CD8-positive, alpha-beta memory T cell (primary cell): ENCODE data around the gene AZU1. TPM values are rescaled to one million over a fixed set of nuclear protein-coding genes. Genes with fewer than 3 reads are reported as not detected.

ENCODE experiments used
- CTCF ChIA-PET: fragments of 350-600 bp; sonication (Branson Sonifier 250); formaldehyde crosslinking; loops from one replicate; lab custom pipeline; 2021; ENCODE audit warnings: antibody characterized with exemption; lab: Charles Lee
- POLR2A ChIA-PET: fragments of 350-600 bp; sonication (Branson Sonifier 250); formaldehyde crosslinking; loops from one replicate; lab custom pipeline; 2021; ENCODE audit warnings: antibody characterized with exemption; lab: Charles Lee
- DNase-seq, 5 donors: peaks; one replicate each; pipeline versions ENCODE4 v3.0.0 to v3.0.0-alpha.2; 2020 to 2022; ENCODE audit warnings: mixed read lengths in 1 of 5
- H3K27ac ChIP-seq: one replicate; pipeline ENCODE4 v1.7.0; 2013; ENCODE audit warnings: low read depth, mild to moderate bottlenecking, low read length, moderate library complexity
- H3K27me3 ChIP-seq: 2 replicates; pipeline ENCODE4 v1.7.0; 2013; ENCODE audit warnings: low read length, mild to moderate bottlenecking; ENCODE audit not compliant: insufficient read depth, poor library complexity, severe bottlenecking
- H3K36me3 ChIP-seq: 2 replicates; pipeline ENCODE4 v1.7.0; 2013; ENCODE audit warnings: mild to moderate bottlenecking, low read length, moderate library complexity; ENCODE audit not compliant: insufficient read depth
- H3K4me1 ChIP-seq: 2 replicates; pipeline ENCODE4 v1.7.0; 2013; ENCODE audit warnings: mild to moderate bottlenecking, low read length, moderate library complexity; ENCODE audit not compliant: insufficient read depth
- H3K4me3 ChIP-seq: 2 replicates; pipeline ENCODE4 v1.7.0; 2013; ENCODE audit warnings: mild to moderate bottlenecking, low read length
- H3K9me3 ChIP-seq: 2 replicates; pipeline ENCODE4 v1.7.0; 2013; ENCODE audit warnings: mild to moderate bottlenecking, low read length
- H3K27ac Mint-ChIP-seq, 8 donors: one replicate each; pipeline ENCODE4 v1.8.0; 2020 to 2021; ENCODE audit warnings: mixed read lengths in 8 of 8, mild to moderate bottlenecking in 6 of 8, inconsistent platforms in 3 of 8, moderate library complexity in 3 of 8
- H3K27me3 Mint-ChIP-seq, 2 donors: one replicate each; pipeline ENCODE4 v1.8.0; 2020 to 2021; ENCODE audit warnings: mixed read lengths in 2 of 2, mild to moderate bottlenecking in 1 of 2, moderate library complexity in 1 of 2
- H3K36me3 Mint-ChIP-seq, 3 donors: one replicate each; pipeline ENCODE4 v1.8.0; 2020 to 2021; ENCODE audit warnings: mixed read lengths in 3 of 3, inconsistent platforms in 1 of 3, mild to moderate bottlenecking in 1 of 3
- H3K4me1 Mint-ChIP-seq, 3 donors: one replicate each; pipeline ENCODE4 v1.8.0; 2020 to 2021; ENCODE audit warnings: mixed read lengths in 3 of 3, inconsistent platforms in 1 of 3, mild to moderate bottlenecking in 1 of 3
- H3K4me3 Mint-ChIP-seq, 7 donors: one replicate each; pipeline ENCODE4 v1.8.0; 2020 to 2021; ENCODE audit warnings: mixed read lengths in 7 of 7, mild to moderate bottlenecking in 6 of 7, moderate library complexity in 4 of 7, inconsistent platforms in 2 of 7
- H3K9me3 Mint-ChIP-seq, 5 donors: one replicate each; pipeline ENCODE4 v1.8.0; 2020 to 2022; ENCODE audit warnings: mixed read lengths in 5 of 5, mild to moderate bottlenecking in 3 of 5, moderate library complexity in 2 of 5, inconsistent platforms in 1 of 5
- polyA plus RNA-seq: library from polyadenylated mRNA; unstranded; fragments of 300-500 nt; fragmentation: Illumina TruSeq; gene quantifications from one replicate; pipeline ENCODE4 v1.2.3, GENCODE V29; 2021
- total RNA-seq, 2 experiments: library from RNA; stranded (reverse); gene quantifications; one replicate each; pipeline ENCODE4 v1.2.3, GENCODE V29; 2021

Gene AZU1
- total and polyA plus RNA-seq, 3 experiments from 2014 or later, result not detected

DNA sequence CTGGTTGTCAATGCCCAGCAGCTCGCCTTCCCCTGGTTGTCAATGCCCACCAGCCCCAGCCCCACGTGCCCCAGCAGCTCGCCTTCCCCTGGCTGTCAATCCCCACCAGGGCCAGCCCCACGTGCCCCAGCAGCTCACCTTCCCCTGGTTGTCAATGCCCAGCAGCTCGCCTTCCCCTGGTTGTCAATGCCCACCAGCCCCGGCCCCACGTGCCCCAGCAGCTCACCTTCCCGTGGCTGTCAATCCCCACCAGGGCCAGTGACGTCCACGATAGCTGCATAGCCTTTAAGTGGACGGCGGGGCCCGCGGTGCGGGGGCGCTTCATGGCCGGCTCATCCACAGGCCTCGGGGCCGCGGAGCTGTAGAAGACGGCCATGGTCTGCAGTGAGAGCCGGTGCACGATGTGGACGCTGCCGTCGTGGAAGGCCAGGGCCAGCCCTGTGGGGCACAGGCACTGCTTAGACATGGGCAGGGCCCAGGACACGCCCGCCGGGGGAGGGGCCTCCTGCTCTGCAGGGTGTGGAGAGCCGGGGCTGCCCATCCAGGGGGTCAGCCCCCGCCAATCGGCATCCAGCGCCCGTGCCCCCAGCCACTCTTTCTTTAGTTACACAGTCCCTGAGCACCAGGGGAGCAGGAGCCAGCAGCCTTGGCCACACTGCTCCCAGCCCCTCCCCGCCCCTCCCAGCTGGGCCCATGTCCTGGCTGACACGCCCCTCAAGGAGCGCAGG lies 52.2 kb downstream of the AZU1 start:
- POLR2A ChIA-PET, result interaction anchor here (0.6 to 1.5 kb wide), 4 partner anchors 8 to 337 kb away, joined by 3 to 7 read pairs (median 4); no protein-coding TSS in a partner anchor
- H3K4me3 ChIP-seq, result no peak overlapping the region
- H3K27me3 Mint-ChIP-seq, result no peaks in the 10 kb centered on the region
- CTCF ChIA-PET, result interaction anchor here (0.7 to 2.0 kb wide), 6 partner anchors 13 to 117 kb away, joined by 3 to 6 read pairs (median 3); partner anchors contain the start of genes MED16 and RNU6-9
- no peaks in the 10 kb centered on the region for H3K4me1 ChIP-seq
- peaks cover 0 to 4% (median 2%) of the 10 kb centered on the region in 3 donors for H3K4me1 Mint-ChIP-seq
- no peaks in the 10 kb centered on the region for H3K36me3 ChIP-seq
- no peak overlapping the region for H3K27ac ChIP-seq
- no peaks in the 10 kb centered on the region for H3K27me3 ChIP-seq
- DNase-seq, result no peak
- no peak overlapping the region for H3K27ac Mint-ChIP-seq
- no peak overlapping the region for H3K4me3 Mint-ChIP-seq
- H3K9me3 Mint-ChIP-seq, result no peaks in the 10 kb centered on the region
- no peaks in the 10 kb centered on the region for H3K9me3 ChIP-seq
- peaks cover 0 to 51% (median 0%) of the 10 kb centered on the region in 3 donors for H3K36me3 Mint-ChIP-seq

Other genes starting within 250 kb of the AZU1 start
- under 1 TPM; 0.42 to 0.48 TPM for gene HCN2, start 238.0 kb upstream of the AZU1 start, total RNA-seq
- not detected for gene HCN2, start 238.0 kb upstream of the AZU1 start, polyA plus RNA-seq
- 10 to 100 TPM; 75.2 to 77.3 TPM for gene POLRMT, start 194.3 kb upstream of the AZU1 start, total RNA-seq
- 58.8 TPM for gene POLRMT, start 194.3 kb upstream of the AZU1 start, polyA plus RNA-seq
- gene FGF22, start 188.0 kb upstream of the AZU1 start, total RNA-seq, result under 1 TPM; 0.20 to 0.22 TPM
- not detected for gene FGF22, start 188.0 kb upstream of the AZU1 start, polyA plus RNA-seq
- 10 to 100 TPM; 89.6 to 95.5 TPM for gene RNF126, start 164.6 kb upstream of the AZU1 start, total RNA-seq
- gene RNF126, start 164.6 kb upstream of the AZU1 start, polyA plus RNA-seq, result 100.0 TPM
- gene FSTL3, start 151.4 kb upstream of the AZU1 start, total RNA-seq, result 1 to 10 TPM; 7.7 to 8.0 TPM
- 0.81 TPM for gene FSTL3, start 151.4 kb upstream of the AZU1 start, polyA plus RNA-seq
- gene PRSS57, start 132.4 kb upstream of the AZU1 start, total RNA-seq, result not detected
- not detected for gene PRSS57, start 132.4 kb upstream of the AZU1 start, polyA plus RNA-seq
- gene PALM, start 118.9 kb upstream of the AZU1 start, total RNA-seq, result not detected
- gene PALM, start 118.9 kb upstream of the AZU1 start, polyA plus RNA-seq, result not detected
- not detected for gene MISP, start 76.7 kb upstream of the AZU1 start, total RNA-seq
- gene MISP, start 76.7 kb upstream of the AZU1 start, polyA plus RNA-seq, result not detected
- 100 to 1,000 TPM; 969 to 978 TPM for gene PTBP1, start 30.4 kb upstream of the AZU1 start, total RNA-seq
- 177 TPM for gene PTBP1, start 30.4 kb upstream of the AZU1 start, polyA plus RNA-seq
- gene PLPPR3, start 5.9 kb upstream of the AZU1 start, total RNA-seq, result not detected
- not detected for gene PLPPR3, start 5.9 kb upstream of the AZU1 start, polyA plus RNA-seq
- not detected for gene PRTN3, start 13.2 kb downstream of the AZU1 start, total RNA-seq
- not detected for gene PRTN3, start 13.2 kb downstream of the AZU1 start, polyA plus RNA-seq
- gene ELANE, start 24.5 kb downstream of the AZU1 start, total RNA-seq, result not detected
- not detected for gene ELANE, start 24.5 kb downstream of the AZU1 start, polyA plus RNA-seq
- 1 to 10 TPM in 1 of 2 experiments, under 1 TPM in 1; 0.89 to 1.5 TPM for gene CFD, start 31.8 kb downstream of the AZU1 start, total RNA-seq
- gene CFD, start 31.8 kb downstream of the AZU1 start, polyA plus RNA-seq, result 6.9 TPM
- gene MED16, start 65.3 kb downstream of the AZU1 start, total RNA-seq, result 10 to 100 TPM; 57.4 to 59.4 TPM
- gene MED16, start 65.3 kb downstream of the AZU1 start, polyA plus RNA-seq, result 109 TPM
- gene RNU6-9, start 65.6 kb downstream of the AZU1 start, total RNA-seq, result not detected
- gene RNU6-9, start 65.6 kb downstream of the AZU1 start, polyA plus RNA-seq, result not detected
- 10 to 100 TPM; 60.7 to 65.2 TPM for gene R3HDM4, start 85.4 kb downstream of the AZU1 start, total RNA-seq
- 197 TPM for gene R3HDM4, start 85.4 kb downstream of the AZU1 start, polyA plus RNA-seq
- gene KISS1R, start 89.5 kb downstream of the AZU1 start, total RNA-seq, result 1 to 10 TPM; 1.2 to 2.3 TPM
- gene KISS1R, start 89.5 kb downstream of the AZU1 start, polyA plus RNA-seq, result 0.49 TPM
- gene ARID3A, start 98.2 kb downstream of the AZU1 start, total RNA-seq, result 10 to 100 TPM; 12.8 to 15.9 TPM
- gene ARID3A, start 98.2 kb downstream of the AZU1 start, polyA plus RNA-seq, result 0.49 TPM
- gene WDR18, start 156.5 kb downstream of the AZU1 start, total RNA-seq, result 100 to 1,000 TPM; 108 to 133 TPM
- 61.3 TPM for gene WDR18, start 156.5 kb downstream of the AZU1 start, polyA plus RNA-seq
- gene GRIN3B, start 172.6 kb downstream of the AZU1 start, total RNA-seq, result not detected
- not detected for gene GRIN3B, start 172.6 kb downstream of the AZU1 start, polyA plus RNA-seq
- gene TMEM259, start 193.3 kb downstream of the AZU1 start, total RNA-seq, result 100 to 1,000 TPM; 151 to 157 TPM
- 84.6 TPM for gene TMEM259, start 193.3 kb downstream of the AZU1 start, polyA plus RNA-seq
- gene RNU6-2, start 193.7 kb downstream of the AZU1 start, total RNA-seq, result not detected
- not detected for gene RNU6-2, start 193.7 kb downstream of the AZU1 start, polyA plus RNA-seq
- 10 to 100 TPM; 78.1 to 78.9 TPM for gene CNN2, start 198.8 kb downstream of the AZU1 start, total RNA-seq
- gene CNN2, start 198.8 kb downstream of the AZU1 start, polyA plus RNA-seq, result 792 TPM
- gene ABCA7, start 212.3 kb downstream of the AZU1 start, total RNA-seq, result 10 to 100 TPM; 33.8 to 39.5 TPM
- gene ABCA7, start 212.3 kb downstream of the AZU1 start, polyA plus RNA-seq, result 14.1 TPM
- 100 to 1,000 TPM; 212 to 220 TPM for gene ARHGAP45, start 239.3 kb downstream of the AZU1 start, total RNA-seq
- 478 TPM for gene ARHGAP45, start 239.3 kb downstream of the AZU1 start, polyA plus RNA-seq